ENCODE data around the gene RETN. TPM values are rescaled to one million over a fixed set of nuclear protein-coding genes. Genes with fewer than 3 reads are reported as not detected.

Gene RETN
- total and polyA plus RNA-seq, 2 experiments from 2014 or later, result not detected

DNA sequence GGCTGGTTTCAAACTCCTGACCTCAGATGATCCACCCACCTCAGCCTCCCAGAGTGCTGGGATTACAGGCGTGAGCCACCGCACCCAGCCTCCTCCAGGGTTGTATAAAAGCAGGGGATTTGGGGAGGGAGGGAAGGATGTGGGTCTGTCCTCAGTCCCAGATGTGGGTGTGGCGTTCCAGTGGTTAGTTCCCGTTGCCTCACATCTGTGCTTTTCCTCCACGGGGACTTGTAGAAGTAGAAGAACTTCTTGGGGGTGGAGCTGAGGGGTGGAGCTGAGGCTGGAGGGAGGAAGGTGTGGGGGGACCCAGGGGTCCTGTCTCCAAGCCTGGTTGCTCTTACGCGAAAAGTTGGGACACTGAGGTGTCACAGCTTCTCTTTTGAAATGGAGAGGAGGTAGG, 7.5 kb downstream of the RETN start:
- in situ Hi-C loops (cut with MboI), result loop anchor here (10.0 kb wide), 1 partner anchor 112 kb away; no protein-coding TSS in a partner anchor
- H3K4me3 ChIP-seq, result no peak overlapping the region

GRCh38 chr19:7676854-7677253, 8.0 kb downstream of the RETN start, which contains the start of gene MCEMP1:
TSS of gene MCEMP1 (plus strand) at chr19:7677090. CDS start at chr19:7677121, 31 bp downstream.
- in situ Hi-C loops (cut with MboI), result loop anchor here (10.0 kb wide), 1 partner anchor 112 kb away; no protein-coding TSS in a partner anchor
- H3K79me2 ChIP-seq (ENCODE audit: insufficient read depth), result peaks cover 12% of the 10 kb centered on the region
- TF ChIP-seq EZH2 (IDR thresholded peaks at IDR 0.05; ENCODE audit: insufficient read depth, poor library complexity, severe bottlenecking) (no peak), EZH2phosphoT487 (IDR thresholded peaks at IDR 0.05; ENCODE audit: insufficient read depth, low read depth) (no peak)

More for the DNA sequence above, 7.5 kb downstream of the RETN start:
- H3K9me2 ChIP-seq (ENCODE audit: insufficient read depth), result no peaks in the 10 kb centered on the region
- H3K9ac ChIP-seq, result no peak overlapping the region
- H3K27ac ChIP-seq, result no peak overlapping the region
- no peak for TF ChIP-seq EZH2 (IDR thresholded peaks at IDR 0.05; ENCODE audit: insufficient read depth, poor library complexity, severe bottlenecking)
- no peak for TF ChIP-seq EZH2phosphoT487 (IDR thresholded peaks at IDR 0.05; ENCODE audit: insufficient read depth, low read depth)
- 5 to 10% methylated on average over 5 to 7 of the region's 7 CpGs for WGBS, 2 experiments (ENCODE audit: low coverage in 1 of 2, low lambda C conversion rate in 2 of 2, missing lambda C conversion rate in 2 of 2)
- peaks cover 7% of the 10 kb centered on the region for H3K79me2 ChIP-seq (ENCODE audit: insufficient read depth)
- no peak overlapping the region for H2AFZ ChIP-seq
- no peaks in the 10 kb centered on the region for H3K9me3 ChIP-seq (ENCODE audit: low read depth)
- H3K27me3 ChIP-seq (replicated peaks; ENCODE audit: insufficient read depth), result peaks cover 11% of the 10 kb centered on the region; the same call in 1 of the 2 replicates
- no peaks in the 10 kb centered on the region for H3K4me1 ChIP-seq (ENCODE audit: insufficient read depth)
- H3F3A ChIP-seq (ENCODE audit: insufficient read depth), result no peaks in the 10 kb centered on the region
- no peak for DNase-seq
- no peaks in the 10 kb centered on the region for H3K36me3 ChIP-seq (ENCODE audit: low read depth)
- H3K4me2 ChIP-seq (ENCODE audit: unreplicated experiment), result no peak overlapping the region
- H4K20me1 ChIP-seq (ENCODE audit: insufficient read depth), result no peaks in the 10 kb centered on the region

GRCh38 chr19:7677669-7678311, 8.9 kb downstream of the RETN start:
- H3K9me2 ChIP-seq (ENCODE audit: insufficient read depth), result no peaks in the 10 kb centered on the region
- peaks cover 18% of the 10 kb centered on the region for H3K79me2 ChIP-seq (ENCODE audit: insufficient read depth)
- H3K4me2 ChIP-seq (ENCODE audit: unreplicated experiment), result no peak overlapping the region
- no peaks in the 10 kb centered on the region for H3K4me1 ChIP-seq (ENCODE audit: insufficient read depth)
- H4K20me1 ChIP-seq (ENCODE audit: insufficient read depth), result no peaks in the 10 kb centered on the region
- no peak overlapping the region for H2AFZ ChIP-seq
- in situ Hi-C loops (cut with MboI), result loop anchor here (10.0 kb wide), 1 partner anchor 113 kb away; no protein-coding TSS in a partner anchor
- peaks cover 11% of the 10 kb centered on the region; the same call in 1 of the 2 replicates for H3K27me3 ChIP-seq (replicated peaks; ENCODE audit: insufficient read depth)
- H3K9ac ChIP-seq, result no peak overlapping the region
- no peaks in the 10 kb centered on the region for H3K9me3 ChIP-seq (ENCODE audit: low read depth)
- TF ChIP-seq EZH2 (IDR thresholded peaks at IDR 0.05; ENCODE audit: insufficient read depth, poor library complexity, severe bottlenecking) (no peak), EZH2phosphoT487 (IDR thresholded peaks at IDR 0.05; ENCODE audit: insufficient read depth, low read depth) (no peak)
- H3K27ac ChIP-seq, result no peak overlapping the region
- H3K36me3 ChIP-seq (ENCODE audit: low read depth), result no peaks in the 10 kb centered on the region
- no peak overlapping the region for H3K4me3 ChIP-seq
- DNase-seq, result no peak
- no peaks in the 10 kb centered on the region for H3F3A ChIP-seq (ENCODE audit: insufficient read depth)
- WGBS, 2 experiments (ENCODE audit: low coverage in 1 of 2, low lambda C conversion rate in 2 of 2, missing lambda C conversion rate in 2 of 2), result 29 to 34% methylated on average over 11 to 12 of the region's 12 CpGs

More at GRCh38 chr19:7676854-7677253, 8.0 kb downstream of the RETN start, which contains the start of gene MCEMP1:
- no peaks in the 10 kb centered on the region for H3K9me2 ChIP-seq (ENCODE audit: insufficient read depth)
- H3K27me3 ChIP-seq (replicated peaks; ENCODE audit: insufficient read depth), result peaks cover 11% of the 10 kb centered on the region; the same call in 1 of the 2 replicates
- H3K9ac ChIP-seq, result no peak within 1 kb of the TSS
- H4K20me1 ChIP-seq (ENCODE audit: insufficient read depth), result no peaks in the 10 kb centered on the region
- 51 to 52% methylated on average over 10 of the region's 10 CpGs for WGBS, 2 experiments (ENCODE audit: low coverage in 1 of 2, low lambda C conversion rate in 2 of 2, missing lambda C conversion rate in 2 of 2)
- H3F3A ChIP-seq (ENCODE audit: insufficient read depth), result no peaks in the 10 kb centered on the region
- H3K9me3 ChIP-seq (ENCODE audit: low read depth), result no peaks in the 10 kb centered on the region
- H3K27ac ChIP-seq, result no peak within 1 kb of the TSS
- H3K4me3 ChIP-seq, result no peak within 1 kb of the TSS
- no peak for DNase-seq
- no peak within 1 kb of the TSS for H2AFZ ChIP-seq
- H3K36me3 ChIP-seq (ENCODE audit: low read depth), result no peaks in the 10 kb centered on the region
- H3K4me2 ChIP-seq (ENCODE audit: unreplicated experiment), result no peak within 1 kb of the TSS
- no peaks in the 10 kb centered on the region for H3K4me1 ChIP-seq (ENCODE audit: insufficient read depth)

DNA sequence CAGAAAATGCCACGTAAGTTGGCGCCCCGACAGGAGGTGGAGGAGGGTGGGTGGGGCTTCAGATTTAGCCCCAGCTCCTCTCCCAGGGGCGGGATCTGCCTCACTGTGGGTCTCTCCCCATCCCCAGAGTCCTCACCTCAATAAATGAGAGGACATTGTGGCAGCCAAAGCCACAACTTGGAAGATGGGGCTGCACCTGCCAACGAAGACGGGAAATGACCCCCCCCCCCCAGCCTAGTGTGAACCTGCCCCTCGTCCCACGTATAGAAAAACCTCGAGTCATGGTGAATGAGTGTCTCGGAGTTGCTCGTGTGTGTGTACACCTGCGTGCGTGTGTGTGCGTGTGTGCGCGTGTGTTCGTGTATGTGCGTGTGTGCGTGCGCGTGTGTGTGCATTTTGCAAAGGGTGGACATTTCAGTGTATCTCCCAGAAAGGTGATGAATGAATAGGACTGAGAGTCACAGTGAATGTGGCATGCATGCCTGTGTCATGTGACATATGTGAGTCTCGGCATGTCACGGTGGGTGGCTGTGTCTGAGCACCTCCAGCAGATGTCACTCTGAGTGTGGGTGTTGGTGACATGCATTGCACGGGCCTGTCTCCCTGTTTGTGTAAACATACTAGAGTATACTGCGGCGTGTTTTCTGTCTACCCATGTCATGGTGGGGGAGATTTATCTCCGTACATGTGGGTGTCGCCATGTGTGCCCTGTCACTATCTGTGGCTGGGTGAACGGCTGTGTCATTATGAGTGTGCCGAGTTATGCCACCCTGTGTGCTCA, 10.3 kb downstream of the RETN start:
- H3K9ac ChIP-seq, result no peak overlapping the region
- in situ Hi-C loops (cut with MboI), result loop anchor here (10.0 kb wide), 1 partner anchor 114 kb away; no protein-coding TSS in a partner anchor
- H3K27ac ChIP-seq, result no peak overlapping the region
- no peak overlapping the region for H3K4me2 ChIP-seq (ENCODE audit: unreplicated experiment)
- H3K4me1 ChIP-seq (ENCODE audit: insufficient read depth), result no peaks in the 10 kb centered on the region
- peaks cover 18% of the 10 kb centered on the region for H3K79me2 ChIP-seq (ENCODE audit: insufficient read depth)
- WGBS, 2 experiments (ENCODE audit: low coverage in 1 of 2, low lambda C conversion rate in 2 of 2, missing lambda C conversion rate in 2 of 2), result 44 to 46% methylated on average over 28 to 30 of the region's 30 CpGs
- H3K4me3 ChIP-seq, result no peak overlapping the region
- TF ChIP-seq EZH2phosphoT487 (IDR thresholded peaks at IDR 0.05; ENCODE audit: insufficient read depth, low read depth), result no peak
- no peak for TF ChIP-seq EZH2 (IDR thresholded peaks at IDR 0.05; ENCODE audit: insufficient read depth, poor library complexity, severe bottlenecking)
- H3K9me2 ChIP-seq (ENCODE audit: insufficient read depth), result no peaks in the 10 kb centered on the region
- H3F3A ChIP-seq (ENCODE audit: insufficient read depth), result no peaks in the 10 kb centered on the region
- no peaks in the 10 kb centered on the region for H3K9me3 ChIP-seq (ENCODE audit: low read depth)
- no peaks in the 10 kb centered on the region for H4K20me1 ChIP-seq (ENCODE audit: insufficient read depth)
- H3K27me3 ChIP-seq (replicated peaks; ENCODE audit: insufficient read depth), result peaks cover 11% of the 10 kb centered on the region; the same call in 1 of the 2 replicates
- H2AFZ ChIP-seq, result no peak overlapping the region
- H3K36me3 ChIP-seq (ENCODE audit: low read depth), result 0 out of 2 replicates have a peak, but pooled peaks cover 3% of the 10 kb centered on the region
- DNase-seq, result no peak
